Aorta (tissue), 5 donors: Measurements from ENCODE around the gene DCXR. TPM values are rescaled to one million over a fixed set of nuclear protein-coding genes. Genes with fewer than 3 reads are reported as not detected.

ENCODE experiments used
- ATAC-seq: fragments of 200-7000 bp; cut with Tn5 transposase; one replicate; pipeline ENCODE4 v1.9.1; 2022; ENCODE audit warnings: moderate library complexity; ENCODE audit not compliant: low FRiP score
- DNase-seq, 2 donors: peaks; one replicate each; pipeline ENCODE4 v3.0.0-alpha.2; 2020
- H3K27ac ChIP-seq, 2 donors: one replicate each; pipeline ENCODE4 v1.5.1; 2013; ENCODE audit warnings: low read length in 2 of 2, mild to moderate bottlenecking in 2 of 2, moderate library complexity in 2 of 2, control low read depth in 1 of 2, inconsistent platforms in 1 of 2, low read depth in 1 of 2
- H3K27me3 ChIP-seq, 2 donors: one replicate each; pipeline ENCODE4 v1.6.1; 2013; ENCODE audit warnings: control low read depth in 1 of 2, low read length in 1 of 2, mild to moderate bottlenecking in 1 of 2, moderate library complexity in 1 of 2; ENCODE audit not compliant: insufficient read depth in 2 of 2, control insufficient read depth in 1 of 2
- H3K36me3 ChIP-seq, 2 donors: one replicate each; pipeline ENCODE4 v1.6.1; 2013; ENCODE audit warnings: control low read depth in 1 of 2, low read length in 1 of 2, mild to moderate bottlenecking in 1 of 2; ENCODE audit not compliant: insufficient read depth in 2 of 2, control insufficient read depth in 1 of 2
- H3K4me1 ChIP-seq, 2 donors: one replicate each; pipeline ENCODE4 v1.6.1; 2013; ENCODE audit warnings: low read length in 2 of 2, control low read depth in 1 of 2, mild to moderate bottlenecking in 1 of 2, moderate library complexity in 1 of 2; ENCODE audit not compliant: insufficient read depth in 2 of 2, control insufficient read depth in 1 of 2
- H3K4me3 ChIP-seq, 2 donors: one replicate each; pipeline ENCODE4 v1.5.1; 2013; ENCODE audit warnings: low read length in 2 of 2, control low read depth in 1 of 2, mild to moderate bottlenecking in 1 of 2
- H3K9me3 ChIP-seq: one replicate; pipeline ENCODE4 v1.6.1; 2013; ENCODE audit warnings: mild to moderate bottlenecking, low read length; ENCODE audit not compliant: control insufficient read depth
- WGBS, 2 donors: extraction: QIAGEN DNeasy Blood & Tissue Kit; methylation state at CpG; one replicate each; pipeline ENCODE4 v1.1.7; 2013; 5-methylcytosine and 5-hydroxymethylcytosine counted together
- intact Hi-C, 2 donors: fragments of 100-400 bp; cut with DNase I; formaldehyde crosslinking; loops; one replicate each; pipeline versions ENCODE4 v1.14.2 to v1.15.0; 2022
- polyA plus RNA-seq, 2 donors: library from polyadenylated mRNA; stranded (reverse); fragments of 200-250 nt; gene quantifications; one replicate each; pipeline ENCODE4 v1.2.3, GENCODE V29; 2013
- total RNA-seq, 2 donors: library from RNA; stranded (reverse); fragmentation: NEBNext Ultra II Directional; extraction: Animal tissue kit (Norgen Biotek cat#: 25700); gene quantifications; one replicate each; pipeline ENCODE4 v1.2.1, GENCODE V29; 2021
- donor health status: healthy with polysubstance abuse.
- donor health status: Bipolar disorder and iron deficiency.
- donor health status: DM: no; HTN: no; CAD: no.
- donor health status: DM: no; HTN: no; CAD: no.
- donor health status: DM: yes; HTN: yes; CAD: no.

DCXR gene
- total and polyA plus RNA-seq, 4 donors = 34.9 to 81.0 (median 71.1) TPM

- Histone ChIP-seq H3K4me3 (no peak overlapping the region), H3K27me3 (no peaks in the 10 kb centered on the region), H3K4me1 (no peaks in the 10 kb centered on the region), H3K36me3 (no peaks in the 10 kb centered on the region), H3K9me3 (no peaks in the 10 kb centered on the region), H3K27ac (no peak overlapping the region)
- ATAC-seq (no peak), DNase-seq (peak in 1 of 2 donors; percentile 46)
- WGBS, 2 donors = 94 to 96% methylated on average over 29 of the region's 29 CpGs
- intact Hi-C loops = no loop called here
These were observed 41.9 kb downstream of the DCXR start for GRCh38 chr17:81995463-81996231.

GRCh38 chr17:81994593-81995462 is 42.7 kb downstream of the DCXR start:
- H3K27ac ChIP-seq = no peak overlapping the region
- WGBS, 2 donors = 93 to 94% methylated on average over 39 of the region's 39 CpGs
- intact Hi-C loops = no loop called here
- H3K9me3 ChIP-seq = no peaks in the 10 kb centered on the region
- no peaks in the 10 kb centered on the region for H3K27me3 ChIP-seq
- no peak overlapping the region for H3K4me3 ChIP-seq
- H3K4me1 ChIP-seq = no peaks in the 10 kb centered on the region
- ATAC-seq (no peak), DNase-seq (no peak)
- H3K36me3 ChIP-seq = no peaks in the 10 kb centered on the region

- DNase-seq = peak in 1 of 2 donors; percentile 41
- no peaks in the 10 kb centered on the region for H3K27me3 ChIP-seq
- 96 to 97% methylated on average over 37 of the region's 37 CpGs for WGBS, 2 donors
- no peaks in the 10 kb centered on the region for H3K9me3 ChIP-seq
- no peaks in the 10 kb centered on the region for H3K36me3 ChIP-seq
- no peak overlapping the region for H3K27ac ChIP-seq
- H3K4me3 ChIP-seq = no peak overlapping the region
- no peaks in the 10 kb centered on the region for H3K4me1 ChIP-seq
- intact Hi-C loops = no loop called here
- ATAC-seq = no peak
These were observed 43.5 kb downstream of the DCXR start for GRCh38 chr17:81993729-81994592.

- WGBS, 2 donors = 76 to 80% methylated on average over 31 of the region's 31 CpGs
- no peaks in the 10 kb centered on the region for H3K4me1 ChIP-seq
- no peak overlapping the region for H3K27ac ChIP-seq
- intact Hi-C loops = no loop called here
- H3K4me3 ChIP-seq = no peak overlapping the region
- ATAC-seq (no peak), DNase-seq (peak in 1 of 2 donors; percentile 45)
- no peaks in the 10 kb centered on the region for H3K27me3 ChIP-seq
- H3K36me3 ChIP-seq = no peaks in the 10 kb centered on the region
- H3K9me3 ChIP-seq = no peaks in the 10 kb centered on the region
These were observed 45.0 kb downstream of the DCXR start for GRCh38 chr17:81992306-81993102.

GRCh38 chr17:81991684-81992305 is 45.7 kb downstream of the DCXR start:
- no peaks in the 10 kb centered on the region for H3K9me3 ChIP-seq
- no peaks in the 10 kb centered on the region for H3K27me3 ChIP-seq
- intact Hi-C loops = no loop called here
- ATAC-seq (peak; percentile 76), DNase-seq (peak; percentile 82 to 90)
- no peaks in the 10 kb centered on the region for H3K4me1 ChIP-seq
- H3K36me3 ChIP-seq = no peaks in the 10 kb centered on the region
- H3K4me3 ChIP-seq = no peak overlapping the region
- WGBS, 2 donors = 5 to 6% methylated on average over 31 of the region's 31 CpGs
- no peak overlapping the region for H3K27ac ChIP-seq

GRCh38 chr17:81990836-81991683 is 46.4 kb downstream of the DCXR start:
- Histone ChIP-seq H3K27ac (no peak overlapping the region), H3K27me3 (no peaks in the 10 kb centered on the region), H3K36me3 (no peaks in the 10 kb centered on the region), H3K4me1 (no peaks in the 10 kb centered on the region), H3K4me3 (no peak overlapping the region), H3K9me3 (no peaks in the 10 kb centered on the region)
- intact Hi-C loops = no loop called here
- DNase-seq (peak; percentile 41 to 80), ATAC-seq (no peak)
- WGBS, 2 donors = 87 to 90% methylated on average over 25 of the region's 25 CpGs

- no peaks in the 10 kb centered on the region for H3K36me3 ChIP-seq
- ATAC-seq (no peak), DNase-seq (peak in 1 of 2 donors; percentile 71)
- no peak overlapping the region for H3K4me3 ChIP-seq
- WGBS, 2 donors = 93% methylated on average over 26 of the region's 26 CpGs
- intact Hi-C loops = no loop called here
- no peaks in the 10 kb centered on the region for H3K27me3 ChIP-seq
- H3K9me3 ChIP-seq = no peaks in the 10 kb centered on the region
- no peak overlapping the region for H3K27ac ChIP-seq
- H3K4me1 ChIP-seq = no peaks in the 10 kb centered on the region
These were observed 50.2 kb downstream of the DCXR start for GRCh38 chr17:81987161-81987770.
